Transverse colon (tissue), 3 donors: ENCODE results near the gene LIX1L.
A peak's percentile ranks its signal among the peaks of the same experiment; 100 is the strongest.

ENCODE experiments used
- POLR2A ChIP-seq: fragments of 450-650 bp; IDR thresholded peaks from one replicate; pipeline ENCODE4 v1.6.1; 2016; ENCODE audit warnings: antibody characterized with exemption, mild to moderate bottlenecking, moderate library complexity
- TF ChIP-seq, protein P1 (sequence below), 5 experiments: fragments of 200-600 bp in 3 of 5; fragments of 450-650 bp in 2 of 5; sonication (generic) in 3 of 5; IDR thresholded peaks; 1 replicate in 2 of 5; 2 replicates in 3 of 5; pipeline ENCODE4 v1.5.1; 2016 to 2017; ENCODE audit warnings: antibody characterized with exemption in 5 of 5, inconsistent platforms in 3 of 5, mild to moderate bottlenecking in 2 of 5, moderate library complexity in 1 of 5

- TF ChIP-seq, protein P1, sequence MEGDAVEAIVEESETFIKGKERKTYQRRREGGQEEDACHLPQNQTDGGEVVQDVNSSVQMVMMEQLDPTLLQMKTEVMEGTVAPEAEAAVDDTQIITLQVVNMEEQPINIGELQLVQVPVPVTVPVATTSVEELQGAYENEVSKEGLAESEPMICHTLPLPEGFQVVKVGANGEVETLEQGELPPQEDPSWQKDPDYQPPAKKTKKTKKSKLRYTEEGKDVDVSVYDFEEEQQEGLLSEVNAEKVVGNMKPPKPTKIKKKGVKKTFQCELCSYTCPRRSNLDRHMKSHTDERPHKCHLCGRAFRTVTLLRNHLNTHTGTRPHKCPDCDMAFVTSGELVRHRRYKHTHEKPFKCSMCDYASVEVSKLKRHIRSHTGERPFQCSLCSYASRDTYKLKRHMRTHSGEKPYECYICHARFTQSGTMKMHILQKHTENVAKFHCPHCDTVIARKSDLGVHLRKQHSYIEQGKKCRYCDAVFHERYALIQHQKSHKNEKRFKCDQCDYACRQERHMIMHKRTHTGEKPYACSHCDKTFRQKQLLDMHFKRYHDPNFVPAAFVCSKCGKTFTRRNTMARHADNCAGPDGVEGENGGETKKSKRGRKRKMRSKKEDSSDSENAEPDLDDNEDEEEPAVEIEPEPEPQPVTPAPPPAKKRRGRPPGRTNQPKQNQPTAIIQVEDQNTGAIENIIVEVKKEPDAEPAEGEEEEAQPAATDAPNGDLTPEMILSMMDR (IDR thresholded peaks at IDR 0.05): peak; percentile 72 to 95 (median 82)
- TF ChIP-seq POLR2A: no peak
Measured at GRCh38 chr1:145977486-145978470, 20.0 kb upstream of the LIX1L start.
